CD4-positive, alpha-beta T cell treated with Interleukin-1 beta for 1 hour (primary cell): ENCODE measurements around the gene MYH11.
"Not testable (repeated sequence)": the region's sequence is repeated elsewhere in the genome, so short reads cannot be mapped to it uniquely, and the experiment has no call there.

Source experiments
- DNase-seq, 2 donors: peaks; one replicate each; pipeline ENCODE4 v3.0.0-alpha.2; 2020 to 2022

Gene MYH11

GRCh38 chr16:15874745-15875314 is 18.0 kb upstream of the MYH11 start:
- DNase-seq = no peak

- no peak for DNase-seq
These were observed 16.9 kb upstream of the MYH11 start for GRCh38 chr16:15873737-15874136.

GRCh38 chr16:15873301-15873700 is 16.5 kb upstream of the MYH11 start:
- DNase-seq = no peak

- DNase-seq = no peak
These were observed 13.2 kb upstream of the MYH11 start for GRCh38 chr16:15870011-15870410.

GRCh38 chr16:15866451-15866850 is 9.6 kb upstream of the MYH11 start:
- DNase-seq = no peak

GRCh38 chr16:15865742-15866141 is 8.9 kb upstream of the MYH11 start:
- DNase-seq = no peak

- DNase-seq = no peak
These were observed 8.1 kb upstream of the MYH11 start for GRCh38 chr16:15864939-15865338.

GRCh38 chr16:15861996-15862395 is 5.2 kb upstream of the MYH11 start:
- DNase-seq = no peak

GRCh38 chr16:15858921-15859668 is 2.3 kb upstream of the MYH11 start:
- DNase-seq = no peak

GRCh38 chr16:15857724-15858560 is 1.1 kb upstream of the MYH11 start:
- no peak for DNase-seq

GRCh38 chr16:15856182-15856581 is 646 bp downstream of the MYH11 start:
- no peak for DNase-seq

- DNase-seq = no peak
These were observed 1.2 kb downstream of the MYH11 start for GRCh38 chr16:15855704-15856003.

GRCh38 chr16:15854906-15855703 is 1.7 kb downstream of the MYH11 start:
- no peak for DNase-seq

GRCh38 chr16:15854061-15854460 is 2.8 kb downstream of the MYH11 start:
- DNase-seq = no peak

- no peak for DNase-seq
These were observed 3.8 kb downstream of the MYH11 start for GRCh38 chr16:15853021-15853420.

GRCh38 chr16:15850555-15850954 is 6.3 kb downstream of the MYH11 start:
- not testable (repeated sequence) for DNase-seq

GRCh38 chr16:15849209-15849981 is 7.4 kb downstream of the MYH11 start:
- DNase-seq = no peak

- DNase-seq = no peak
These were observed 9.1 kb downstream of the MYH11 start for GRCh38 chr16:15847611-15848175.

- no peak for DNase-seq
These were observed 10.3 kb downstream of the MYH11 start for GRCh38 chr16:15846510-15846909.

- DNase-seq = no peak
These were observed 13.1 kb downstream of the MYH11 start for GRCh38 chr16:15843635-15844279.

GRCh38 chr16:15839204-15839603 is 17.6 kb downstream of the MYH11 start:
- not testable (repeated sequence) for DNase-seq

GRCh38 chr16:15837761-15838160 is 19.1 kb downstream of the MYH11 start:
- no peak for DNase-seq
